Renal cortical epithelial cell (primary cell): ENCODE measurements around the gene SRC. TPM values are rescaled to one million over a fixed set of nuclear protein-coding genes. Genes with fewer than 3 reads are reported as not detected.

ENCODE experiments used
- DNase-seq: peaks from one replicate; pipeline ENCODE4 v3.0.0-alpha.2; 2011; ENCODE audit warnings: low read depth
- total RNA-seq: library from RNA; depleted of rRNA; stranded (reverse); fragments of >200 nt; gene quantifications from 2 replicates; pipeline ENCODE4 v1.2.3, GENCODE V29; 2014

SRC gene
- total RNA-seq, 1 donor from 2014 or later: 58.6 TPM

- DNase-seq: no peak
Observed at GRCh38 chr20:37395921-37396415, 50.0 kb downstream of the SRC start.

GRCh38 chr20:37396416-37397075 lies 50.6 kb downstream of the SRC start:
- no peak for DNase-seq

- DNase-seq: no peak
Observed at GRCh38 chr20:37397076-37397953, 51.4 kb downstream of the SRC start.

- DNase-seq: no peak
Observed at GRCh38 chr20:37397954-37398749, 52.2 kb downstream of the SRC start.

GRCh38 chr20:37398750-37399621 lies 53.0 kb downstream of the SRC start:
- DNase-seq: no peak

GRCh38 chr20:37401282-37401929 lies 55.5 kb downstream of the SRC start:
- no peak for DNase-seq

- no peak for DNase-seq
Observed at GRCh38 chr20:37401930-37402675, 56.2 kb downstream of the SRC start.

- no peak for DNase-seq
Observed at GRCh38 chr20:37403107-37404033, 57.4 kb downstream of the SRC start.

- no peak for DNase-seq
Observed at GRCh38 chr20:37404461-37404890, 58.5 kb downstream of the SRC start.

- no peak for DNase-seq
Observed at GRCh38 chr20:37405351-37405897, 59.5 kb downstream of the SRC start.

- DNase-seq: no peak
Observed at GRCh38 chr20:37406010-37406998, 60.4 kb downstream of the SRC start.

- no peak for DNase-seq
Observed at GRCh38 chr20:37407019-37407566, 61.2 kb downstream of the SRC start.

GRCh38 chr20:37407573-37408002 lies 61.6 kb downstream of the SRC start:
- no peak for DNase-seq

- DNase-seq: no peak
Observed at GRCh38 chr20:37408302-37409193, 62.6 kb downstream of the SRC start.

GRCh38 chr20:37411408-37412219 lies 65.7 kb downstream of the SRC start:
- DNase-seq: no peak
